Peyer's patch (tissue), 4 donors: Measurements from ENCODE around the gene RAB3A. TPM values are rescaled to one million over a fixed set of nuclear protein-coding genes. Genes with fewer than 3 reads are reported as not detected.
A peak's percentile ranks its signal among the peaks of the same experiment; 100 is the strongest.

ENCODE experiments used
- DNase-seq, 3 donors: peaks; one replicate each; pipeline ENCODE4 v3.0.0-alpha.2; 2017 to 2019
- H3K27ac ChIP-seq, 4 donors: fragments of 200-600 bp; sonication (generic); one replicate each; pipeline ENCODE4 v1.5.1; 2016 to 2019
- H3K27me3 ChIP-seq, 2 donors: fragments of 200-600 bp; sonication (generic); one replicate each; pipeline ENCODE4 v1.5.1; 2019
- H3K36me3 ChIP-seq, 3 donors: fragments of 200-600 bp; sonication (generic); one replicate each; pipeline ENCODE4 v1.5.1; 2016 to 2019
- H3K4me1 ChIP-seq, 4 donors: fragments of 200-600 bp; sonication (generic); one replicate each; pipeline ENCODE4 v1.5.1; 2016 to 2019
- H3K4me3 ChIP-seq, 4 donors: fragments of 200-600 bp; sonication (generic); 1 replicate in 3 of 4; 2 replicates in 1 of 4; pipeline ENCODE4 v1.5.1; 2016 to 2019; ENCODE audit warnings: mild to moderate bottlenecking in 1 of 4
- H3K9me3 ChIP-seq, 4 donors: fragments of 200-600 bp; sonication (generic); one replicate each; pipeline ENCODE4 v1.5.1; 2016 to 2019; ENCODE audit warnings: mild to moderate bottlenecking in 1 of 4
- CTCF ChIP-seq, 6 experiments: fragments of 450-650 bp in 4 of 6; fragments of 200-600 bp in 2 of 6; sonication (generic) in 1 of 6; IDR thresholded peaks; one replicate each; pipeline ENCODE4 v1.5.1; 2017 to 2019; ENCODE audit warnings: antibody characterized with exemption in 6 of 6, mild to moderate bottlenecking in 3 of 6, moderate library complexity in 1 of 6
- POLR2A ChIP-seq, 2 donors: fragments of 450-650 bp; IDR thresholded peaks; one replicate each; pipeline ENCODE4 v1.5.1; 2017; ENCODE audit warnings: antibody characterized with exemption in 2 of 2, mild to moderate bottlenecking in 2 of 2, moderate library complexity in 2 of 2
- total RNA-seq, 4 donors: library from RNA; depleted of rRNA; stranded (reverse); fragments of >200 nt; gene quantifications; one replicate each; pipeline ENCODE4 v1.1.0, GENCODE V29; 2016

Gene RAB3A
- total RNA-seq = 1 to 10 TPM in 3 of 4 donors, not detected in 1; 6.1 to 9.5 (median 8.3) TPM

- Histone ChIP-seq H3K27me3 (no peaks in the 10 kb centered on the region), H3K4me1 (peaks cover 0 to 26% (median 9%) of the 10 kb centered on the region in 4 donors), H3K4me3 (peak within 1 kb of the TSS; percentile 47 to 83 (median 76)), H3K36me3 (peaks cover 0 to 6% (median 0%) of the 10 kb centered on the region in 3 donors), H3K9me3 (no peaks in the 10 kb centered on the region), H3K27ac (peak within 1 kb of the TSS; percentile 84 to 96 (median 92))
- peak; percentile 66 to 67 for TF ChIP-seq POLR2A (IDR thresholded peaks at IDR 0.05)
- no peak for TF ChIP-seq CTCF (IDR thresholded peaks at IDR 0.05)
- peak; percentile 100 for DNase-seq
Observed at GRCh38 chr19:18203863-18204393, at the start of gene RAB3A. Gene RAB3A, minus strand, starts transcription at chr19:18204042. Its CDS starts 1,302 bp downstream, at chr19:18202740.

- H3K9me3 ChIP-seq = no peaks in the 10 kb centered on the region
- no peak overlapping the region for H3K4me3 ChIP-seq
- no peak for DNase-seq
- H3K27ac ChIP-seq = peak overlapping the region in 2 of 4 donors; percentile 76 to 81
- no peaks in the 10 kb centered on the region for H3K27me3 ChIP-seq
- H3K4me1 ChIP-seq = peaks cover 0 to 17% (median 3%) of the 10 kb centered on the region in 4 donors
- TF ChIP-seq POLR2A (IDR thresholded peaks at IDR 0.05) (no peak), CTCF (IDR thresholded peaks at IDR 0.05) (no peak)
- H3K36me3 ChIP-seq = no peaks in the 10 kb centered on the region
Observed at GRCh38 chr19:18253130-18253529, 49.3 kb upstream of the RAB3A start.

- Histone ChIP-seq H3K27me3 (no peaks in the 10 kb centered on the region), H3K9me3 (no peaks in the 10 kb centered on the region), H3K27ac (no peak overlapping the region), H3K4me1 (peaks cover 0 to 17% (median 3%) of the 10 kb centered on the region in 4 donors), H3K4me3 (no peak overlapping the region), H3K36me3 (no peaks in the 10 kb centered on the region)
- no peak for DNase-seq
- TF ChIP-seq CTCF (IDR thresholded peaks at IDR 0.05) (no peak), POLR2A (IDR thresholded peaks at IDR 0.05) (no peak)
Observed at GRCh38 chr19:18252370-18252717, 48.5 kb upstream of the RAB3A start.

- peak; percentile 71 to 92 (median 82) for DNase-seq
Observed at GRCh38 chr19:18251587-18252369, 47.9 kb upstream of the RAB3A start.

GRCh38 chr19:18249834-18250233 lies 46.0 kb upstream of the RAB3A start:
- no peaks in the 10 kb centered on the region for H3K36me3 ChIP-seq
- H3K9me3 ChIP-seq = no peaks in the 10 kb centered on the region
- no peak overlapping the region for H3K27ac ChIP-seq
- TF ChIP-seq POLR2A (IDR thresholded peaks at IDR 0.05) (no peak), CTCF (IDR thresholded peaks at IDR 0.05) (no peak)
- H3K27me3 ChIP-seq = no peaks in the 10 kb centered on the region
- DNase-seq = no peak
- H3K4me1 ChIP-seq = peaks cover 0 to 9% (median 0%) of the 10 kb centered on the region in 4 donors
- H3K4me3 ChIP-seq = no peak overlapping the region

More at GRCh38 chr19:18251587-18252369, 47.9 kb upstream of the RAB3A start:
- peaks cover 0 to 17% (median 3%) of the 10 kb centered on the region in 4 donors for H3K4me1 ChIP-seq
- H3K4me3 ChIP-seq = no peak overlapping the region
- H3K9me3 ChIP-seq = no peaks in the 10 kb centered on the region
- no peaks in the 10 kb centered on the region for H3K27me3 ChIP-seq
- TF ChIP-seq POLR2A (IDR thresholded peaks at IDR 0.05) (no peak), CTCF (IDR thresholded peaks at IDR 0.05) (peak; percentile 94 to 98 (median 96))
- no peak overlapping the region for H3K27ac ChIP-seq
- no peaks in the 10 kb centered on the region for H3K36me3 ChIP-seq
